Tibial nerve (tissue), 3 donors: ENCODE results near the gene CCDC149.

ENCODE experiments used
- CTCF ChIP-seq, 5 experiments: fragments of 200-600 bp in 3 of 5; fragments of 450-650 bp in 2 of 5; sonication (generic) in 3 of 5; IDR thresholded peaks; one replicate each; pipeline ENCODE4 v1.5.1; 2016 to 2019; ENCODE audit warnings: antibody characterized with exemption in 5 of 5, mild to moderate bottlenecking in 3 of 5, moderate library complexity in 2 of 5
- POLR2A ChIP-seq, 2 donors: fragments of 450-650 bp; IDR thresholded peaks; one replicate each; pipeline ENCODE4 v1.6.1; 2017; ENCODE audit warnings: antibody characterized with exemption in 2 of 2, mild to moderate bottlenecking in 2 of 2, moderate library complexity in 2 of 2

- TF ChIP-seq POLR2A (IDR thresholded peaks at IDR 0.05) (no peak), CTCF (IDR thresholded peaks at IDR 0.05) (no peak)
Observed at GRCh38 chr4:24889991-24890390, 22.9 kb downstream of the CCDC149 start.
